DMS79 (cell line): Measurements from ENCODE around the gene GLRA3.
"Not testable (repeated sequence)": the region's sequence is repeated elsewhere in the genome, so short reads cannot be mapped to it uniquely, and the experiment has no call there.

Experiments
- DNase-seq: peaks from one replicate; lab custom pipeline; 2025; lab: John Stamatoyannopoulos, UW

The GLRA3 gene

DNA sequence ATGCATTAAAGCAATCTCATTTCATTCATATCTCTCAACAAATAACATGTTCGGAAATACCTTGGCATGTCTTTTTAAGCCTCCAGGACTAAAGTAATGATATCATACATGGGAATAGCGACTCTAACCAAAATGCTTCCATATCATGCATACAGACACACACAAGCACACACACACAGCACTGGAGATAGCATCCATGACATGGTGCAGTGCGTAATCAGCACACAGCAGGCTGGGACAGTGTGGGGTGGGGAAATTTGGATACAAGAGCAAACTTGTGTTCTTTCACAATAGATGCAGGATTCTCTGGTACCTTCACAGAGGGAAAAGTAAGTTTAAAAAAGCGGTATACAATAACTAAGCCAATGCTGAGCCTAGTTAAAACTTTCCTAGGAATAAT, 174.4 kb downstream of the GLRA3 start:
- DNase-seq: no peak

DNA sequence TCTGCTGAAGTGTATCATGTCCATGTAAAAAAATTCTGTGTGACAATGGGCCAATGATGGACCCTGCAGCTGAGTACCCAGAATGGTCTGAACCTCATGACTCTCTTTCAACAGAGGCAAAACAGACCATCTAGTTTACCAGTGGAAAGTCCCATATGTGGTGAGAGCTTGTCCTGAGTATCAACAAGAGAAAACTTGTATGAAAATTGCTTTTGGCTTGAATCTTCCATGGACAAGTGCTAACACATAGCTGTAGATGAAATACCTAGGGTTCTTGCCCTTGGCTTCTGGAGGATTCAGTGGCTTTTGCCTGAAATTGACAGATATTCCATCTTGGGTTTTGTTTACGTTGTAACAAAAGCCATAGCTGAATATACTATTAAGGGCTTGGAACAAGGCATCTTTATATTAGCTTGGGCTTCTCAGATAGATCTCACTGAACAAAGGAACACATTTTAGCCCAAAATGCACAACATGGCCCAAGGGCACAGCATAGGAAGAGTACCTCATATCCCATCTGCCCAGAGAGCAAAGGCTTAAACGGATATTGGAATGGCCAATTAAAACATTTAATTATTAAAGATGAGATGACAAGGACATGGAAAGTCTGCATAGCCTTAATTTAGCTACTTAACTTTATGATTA, 178.2 kb downstream of the GLRA3 start:
- DNase-seq: no peak

DNA sequence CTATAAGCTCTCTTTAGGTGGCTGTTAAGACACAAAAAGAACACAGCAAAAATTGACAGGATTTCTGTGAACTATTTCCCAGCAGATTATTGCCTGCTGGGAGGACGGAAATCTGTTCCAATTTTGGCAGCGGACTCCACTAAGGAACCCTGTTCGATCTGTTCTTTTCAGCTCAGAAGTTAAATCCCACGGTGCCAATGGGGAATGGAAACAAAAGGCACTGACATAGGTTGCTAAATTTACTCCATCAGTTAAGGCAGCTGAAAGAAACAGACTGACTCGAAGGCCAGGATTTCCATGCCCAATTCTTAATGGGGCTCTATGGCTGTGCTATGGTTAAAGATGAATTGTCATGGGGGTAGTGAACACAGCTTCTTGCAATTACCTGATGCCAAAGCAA, 180.2 kb downstream of the GLRA3 start:
- no peak for DNase-seq

DNA sequence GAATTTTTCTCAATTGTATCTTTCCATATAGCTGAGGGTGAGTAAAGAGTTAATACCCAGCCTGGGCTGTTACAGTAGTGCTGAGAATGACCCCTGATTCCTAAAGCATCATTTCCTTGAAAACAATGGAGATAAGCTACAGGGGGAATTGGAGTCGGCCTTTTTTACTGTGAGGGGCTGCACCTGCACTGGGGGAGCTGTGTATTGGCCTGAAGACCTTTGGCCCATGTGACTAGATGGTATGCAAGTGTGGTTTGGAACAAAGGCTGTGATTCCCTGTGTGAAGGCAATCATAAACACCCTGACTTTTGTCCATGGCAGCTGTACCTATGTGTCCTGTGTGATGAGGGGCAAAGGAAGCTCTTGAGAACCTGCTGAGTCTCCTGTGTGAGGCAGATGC, 182.7 kb downstream of the GLRA3 start:
- DNase-seq: no peak

DNA sequence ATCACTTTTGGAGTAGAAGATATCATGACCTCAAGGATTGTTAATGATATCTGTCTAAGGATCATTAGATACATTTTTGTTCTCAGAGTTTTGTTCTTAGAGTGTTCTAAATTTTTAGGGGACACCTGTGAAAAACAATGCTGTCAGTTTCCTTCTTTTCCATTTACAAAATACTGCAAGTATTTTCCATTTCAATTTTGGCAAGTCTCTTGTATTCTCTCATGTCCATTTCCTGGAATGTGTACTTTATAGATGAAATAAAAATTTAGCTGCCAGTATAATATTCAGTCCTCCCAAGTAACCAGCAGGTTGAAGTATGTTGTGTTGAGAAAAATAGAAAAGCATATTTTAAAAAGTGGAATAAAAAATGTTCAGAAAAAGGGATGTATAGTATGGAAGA, 188.9 kb downstream of the GLRA3 start:
- no peak for DNase-seq

DNA sequence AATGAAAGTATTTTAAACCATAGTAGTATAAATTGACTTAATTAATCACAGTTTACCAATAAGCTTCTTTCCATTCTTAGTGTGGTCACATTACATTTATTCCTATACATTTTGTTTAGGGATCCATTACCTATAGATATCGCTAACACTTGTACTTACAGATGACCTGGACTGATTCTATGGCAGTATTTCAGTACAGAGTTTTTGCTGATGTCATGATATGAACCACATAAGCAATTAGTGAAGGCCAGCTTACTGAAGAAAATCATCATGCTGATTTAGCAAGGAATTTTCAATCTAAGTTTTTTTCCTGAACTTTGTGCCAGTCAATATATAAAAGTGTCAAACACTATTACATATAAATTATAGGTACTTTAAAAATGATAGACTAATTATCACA, 193.3 kb downstream of the GLRA3 start:
- DNase-seq: no peak

DNA sequence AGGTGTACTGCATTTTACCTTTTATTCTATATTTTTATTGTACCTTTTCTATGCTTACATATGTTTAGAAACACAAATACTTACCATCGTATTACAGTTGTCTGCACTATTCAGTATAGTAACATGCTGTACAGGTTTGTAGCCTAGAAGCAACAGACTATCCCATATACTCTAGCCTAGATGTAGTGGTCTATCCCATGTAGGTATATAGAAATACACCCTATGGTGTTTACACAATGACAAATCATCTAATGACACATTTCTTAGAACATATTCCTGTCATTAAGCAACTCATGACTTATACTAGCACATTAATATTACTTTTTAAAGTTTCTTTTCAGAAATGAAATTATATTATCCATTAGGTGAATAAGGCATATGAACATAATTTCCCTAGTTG, 195.6 kb downstream of the GLRA3 start:
- DNase-seq: no peak

DNA sequence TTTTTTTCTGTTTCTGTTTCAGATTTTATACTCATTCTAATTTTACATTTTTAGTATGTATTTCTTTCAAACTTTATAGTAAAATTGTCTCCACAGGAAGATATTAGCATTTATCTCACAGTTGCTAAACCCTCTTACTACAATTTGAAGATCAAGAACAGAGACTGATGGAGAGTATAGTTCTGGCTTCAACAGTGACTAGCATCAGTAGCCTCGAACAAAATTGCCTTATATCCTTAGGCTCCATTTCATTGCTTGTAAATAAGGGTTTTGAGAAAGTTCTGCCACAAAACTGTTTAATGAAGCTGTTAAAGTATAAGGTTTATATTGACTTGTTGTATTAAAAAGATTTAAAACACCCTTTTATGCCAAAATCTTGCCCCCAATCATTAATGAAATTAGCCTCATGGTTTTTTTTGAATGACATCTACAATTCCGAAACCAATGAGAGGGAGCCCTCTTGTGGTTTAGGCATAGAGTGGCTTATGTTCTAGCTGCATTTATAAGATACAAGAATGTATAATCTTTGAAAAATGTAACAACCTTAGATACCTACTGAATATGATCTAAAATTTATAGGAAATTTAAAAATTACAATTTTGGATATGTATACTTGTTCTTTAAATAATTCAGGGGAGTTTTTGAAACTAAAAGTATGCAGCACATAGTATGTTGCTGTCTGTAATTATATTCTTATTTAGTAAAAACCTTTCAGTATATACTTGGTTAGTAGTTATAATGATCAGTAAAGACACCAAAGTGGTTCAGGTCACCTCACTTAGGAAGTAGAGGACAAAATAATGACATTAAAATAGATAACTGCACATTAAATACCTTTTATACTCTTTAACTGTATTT, 196.9 kb downstream of the GLRA3 start:
- no peak for DNase-seq

DNA sequence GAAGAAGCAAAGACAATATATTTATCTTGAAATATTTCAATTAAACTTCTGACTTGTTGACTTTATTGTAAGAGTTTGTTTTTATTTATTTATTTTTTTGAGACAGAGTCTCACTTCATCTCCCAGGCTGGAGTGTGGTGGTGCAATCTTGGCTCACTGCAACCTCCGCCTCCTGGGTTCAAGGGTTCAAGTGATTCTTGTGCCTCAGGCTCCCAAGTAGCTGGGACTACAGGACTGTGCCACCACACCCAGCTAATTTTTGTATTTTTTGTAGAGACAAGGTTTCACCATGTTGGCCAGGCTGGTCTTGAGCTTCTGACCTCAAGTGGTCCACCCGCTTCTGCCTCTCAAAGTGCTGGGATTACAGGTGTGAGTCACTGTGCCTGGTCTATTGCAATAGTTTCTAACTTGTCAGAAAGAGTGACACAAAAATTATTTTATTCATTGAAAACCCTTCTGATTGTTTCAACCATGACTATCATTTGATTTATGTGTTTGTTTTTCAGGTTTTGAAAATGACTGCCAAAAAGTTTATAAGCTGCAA, 199.1 kb downstream of the GLRA3 start:
- DNase-seq: not testable (repeated sequence)

DNA sequence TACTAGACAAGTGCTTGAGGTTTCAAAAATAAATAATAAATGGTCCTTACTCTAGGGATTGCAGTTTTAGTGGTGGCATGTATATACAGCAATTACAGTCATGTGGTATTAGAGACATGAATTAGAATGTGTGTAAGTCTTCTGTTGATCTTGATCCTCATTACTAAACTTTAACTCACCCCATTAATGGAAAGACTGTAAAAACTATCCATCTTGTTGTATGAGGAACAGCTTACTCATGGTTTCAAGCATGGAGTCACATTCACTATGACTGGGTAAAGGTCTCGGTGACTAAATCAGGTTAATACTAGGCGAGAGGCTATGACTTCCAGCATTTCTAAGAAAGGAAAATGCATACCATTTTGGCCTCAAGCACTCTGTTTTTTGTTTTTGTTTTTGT, 199.8 kb downstream of the GLRA3 start:
- DNase-seq: no peak

DNA sequence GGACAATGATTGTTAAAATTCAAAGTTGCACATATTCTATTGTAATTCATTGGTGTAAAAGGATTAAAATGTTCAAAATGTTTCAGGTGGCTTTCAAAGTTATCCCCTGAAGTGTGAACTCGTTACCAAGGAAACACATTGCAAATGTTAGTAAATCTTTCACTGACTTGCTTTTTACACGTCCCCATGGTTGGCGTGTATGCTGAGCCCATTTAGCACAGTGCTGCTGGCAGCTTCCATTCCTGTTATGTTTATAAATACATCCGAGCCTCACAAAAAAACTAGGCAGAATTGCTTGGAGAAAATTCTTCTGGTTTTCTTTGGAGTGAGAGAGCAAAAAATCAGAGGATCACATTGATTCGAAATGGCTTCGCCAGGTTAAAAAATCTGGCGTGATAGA, 200.9 kb downstream of the GLRA3 start:
- no peak for DNase-seq

DNA sequence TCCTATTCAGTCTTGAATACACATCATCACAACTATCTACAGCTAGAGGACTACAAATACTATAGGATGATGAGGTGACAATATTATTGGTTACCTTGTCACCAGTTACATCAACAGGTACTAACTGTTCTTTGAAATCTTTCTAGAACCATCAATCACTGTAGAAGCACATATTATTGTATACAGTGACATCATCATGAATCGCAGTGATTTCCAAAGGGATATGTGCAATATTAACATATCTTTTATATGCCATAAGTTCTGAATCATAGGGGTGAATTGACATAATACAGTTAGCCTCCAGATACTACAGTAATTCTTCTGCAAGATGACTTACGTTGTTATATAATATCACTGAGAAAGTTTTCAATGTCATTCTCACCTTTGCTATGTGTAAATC, 201.6 kb downstream of the GLRA3 start:
- no peak for DNase-seq

DNA sequence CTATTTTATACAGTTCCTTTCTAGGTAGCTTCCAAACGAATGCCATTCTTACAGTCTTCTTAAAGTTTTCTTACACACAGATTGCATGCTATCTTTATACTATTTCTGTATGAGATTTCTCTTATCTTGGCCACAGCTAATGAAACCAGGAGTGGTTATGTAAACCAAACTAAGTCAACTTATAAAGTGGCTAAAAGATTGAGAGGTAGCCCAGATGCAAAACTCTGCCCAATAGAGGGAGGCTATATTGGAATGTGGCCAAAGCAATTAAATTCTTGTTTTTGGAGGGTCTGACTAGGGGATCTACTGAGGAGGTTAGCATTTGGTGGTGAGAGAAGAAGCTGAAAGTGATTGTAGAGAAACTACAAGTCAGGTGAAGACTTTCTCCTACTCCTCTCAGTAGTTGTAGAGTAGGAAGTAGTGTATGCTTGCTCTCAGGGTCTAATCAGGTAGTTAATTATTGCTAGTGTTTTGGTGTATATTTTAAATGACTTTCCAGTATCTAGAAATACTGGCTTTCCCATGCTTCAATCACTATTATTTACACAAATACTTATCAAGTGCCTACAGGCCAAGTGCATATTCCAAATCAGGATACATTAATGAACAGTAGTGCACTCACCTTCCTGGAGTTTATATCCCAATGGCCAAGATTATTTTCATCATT, 202.6 kb downstream of the GLRA3 start:
- DNase-seq: no peak

DNA sequence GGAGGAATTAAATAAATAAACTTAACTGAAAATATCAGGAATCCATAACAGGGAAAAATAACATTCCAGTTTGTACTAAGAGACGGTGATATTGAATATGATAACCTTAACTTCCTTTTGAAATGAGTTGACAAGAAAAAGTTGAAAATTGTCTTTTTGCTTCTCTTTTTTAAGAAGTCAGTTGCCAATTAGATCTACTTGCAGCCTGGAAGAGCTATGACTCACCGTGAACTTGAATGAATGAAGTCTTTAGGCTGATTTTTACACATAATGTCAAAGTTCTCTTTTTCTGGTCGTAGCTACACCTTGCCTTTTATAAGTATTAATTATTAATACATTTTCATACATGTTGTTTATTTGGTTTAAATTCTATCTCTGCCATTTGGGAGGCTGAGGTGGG, 212.4 kb downstream of the GLRA3 start:
- DNase-seq: no peak

DNA sequence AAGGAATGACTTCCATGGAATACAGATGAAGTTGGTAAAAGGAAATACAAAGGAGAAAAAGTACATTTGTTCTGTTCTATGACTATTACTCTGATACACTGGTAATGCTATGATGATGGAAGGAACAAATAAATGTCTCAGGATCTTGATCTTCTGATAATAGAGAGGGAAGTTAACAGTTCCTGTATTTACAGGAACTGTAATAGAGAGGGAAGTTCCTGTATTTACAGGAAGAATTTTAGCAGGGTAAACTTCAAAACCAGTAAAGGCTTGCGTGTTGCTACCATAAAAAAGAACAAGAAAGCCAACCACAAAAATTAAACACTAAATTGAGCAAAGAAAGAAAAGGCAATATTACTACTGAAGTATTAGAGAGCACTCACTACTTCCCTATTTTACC, 215.1 kb downstream of the GLRA3 start:
- no peak for DNase-seq

DNA sequence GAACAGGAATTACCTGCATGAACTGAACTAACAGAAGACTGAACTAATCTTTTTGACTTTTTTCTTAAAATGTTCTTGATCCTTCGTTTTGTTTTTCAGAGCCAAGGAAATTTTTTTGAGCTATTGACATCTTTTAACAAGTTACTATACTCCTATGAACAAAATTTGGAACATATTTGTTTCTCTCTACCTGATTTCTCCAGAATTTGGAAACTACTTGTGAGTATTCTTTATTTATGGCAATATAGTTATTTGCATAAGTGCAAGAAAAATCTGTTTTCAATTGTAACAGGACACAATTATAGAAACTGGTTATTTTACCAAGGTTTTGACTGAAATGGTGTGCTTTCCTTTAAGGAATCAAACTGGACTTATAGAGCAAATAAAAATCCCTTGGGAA, 217.3 kb downstream of the GLRA3 start:
- DNase-seq: no peak

DNA sequence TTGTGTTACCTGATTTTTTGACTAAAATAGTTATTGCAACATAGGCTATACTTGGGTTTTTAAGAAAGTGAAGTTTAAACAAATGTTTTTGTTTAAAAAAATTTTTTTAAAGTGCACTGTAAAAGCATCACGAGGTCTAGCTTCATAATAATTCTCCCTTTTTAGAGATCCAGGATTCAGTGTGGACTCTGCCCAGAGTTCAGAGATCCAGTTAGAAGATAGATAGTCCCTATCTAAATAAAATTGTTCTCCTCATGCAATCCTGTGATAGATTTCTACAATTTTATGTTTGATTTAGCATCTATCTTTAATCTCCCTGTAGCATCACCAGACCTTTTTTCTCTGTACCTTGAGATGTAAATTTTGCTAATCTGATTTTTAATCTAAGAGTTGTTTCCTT, 221.3 kb downstream of the GLRA3 start:
- DNase-seq: no peak

DNA sequence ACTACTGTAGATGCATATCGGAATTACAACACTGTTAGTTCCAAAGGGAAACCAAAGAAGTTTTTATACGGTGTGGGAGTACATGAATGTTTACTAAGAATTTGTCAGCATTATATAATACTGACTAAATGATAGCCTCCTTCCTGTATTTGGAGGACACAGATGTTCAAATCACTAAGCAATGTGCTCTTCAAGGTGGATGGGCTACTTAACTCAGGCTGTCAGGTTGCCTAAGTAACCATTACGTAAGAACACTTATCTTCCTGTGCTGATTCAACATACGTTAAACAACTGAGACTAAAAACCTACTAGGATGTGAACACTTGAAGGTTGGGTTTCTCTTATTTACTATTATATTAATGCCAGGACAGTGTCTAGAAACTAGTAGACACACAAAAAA, 224.8 kb downstream of the GLRA3 start:
- no peak for DNase-seq

DNA sequence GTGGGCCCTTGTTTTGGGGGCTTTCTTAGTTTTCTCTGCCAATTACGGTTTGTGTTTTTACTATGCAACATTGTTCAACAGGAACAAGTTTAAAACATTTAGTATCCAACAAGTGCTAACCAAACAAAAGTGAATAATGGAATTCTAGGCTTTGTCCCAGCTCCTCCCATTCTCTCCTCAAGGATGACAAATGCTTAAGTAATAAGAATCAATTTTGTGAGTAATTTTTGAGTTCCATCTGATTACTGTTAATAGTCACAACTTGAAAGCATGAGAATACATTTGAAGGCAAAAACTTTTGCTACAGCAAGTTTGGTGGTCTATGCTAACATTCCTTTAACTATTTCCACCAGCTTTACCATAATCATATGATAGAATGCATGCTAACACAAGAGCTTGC, 228.7 kb downstream of the GLRA3 start:
- DNase-seq: no peak

DNA sequence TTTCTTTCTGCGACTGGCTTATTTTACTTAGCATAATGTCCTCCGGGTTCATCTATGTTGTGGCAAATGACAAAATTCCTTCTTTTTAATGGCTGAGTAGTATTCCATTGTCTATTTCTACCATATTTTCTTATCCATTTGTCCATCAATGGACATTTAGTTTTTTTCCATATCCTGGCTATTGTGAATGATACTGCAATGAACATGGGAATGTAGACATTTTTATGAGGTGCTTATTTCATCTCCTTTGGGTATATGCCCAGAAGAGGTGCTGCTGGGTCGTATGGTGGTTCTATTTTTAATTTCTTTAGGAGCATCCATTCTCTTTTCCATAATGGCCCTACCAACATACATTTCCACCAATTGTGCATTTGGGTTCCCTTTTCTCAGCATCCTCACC, 230.2 kb downstream of the GLRA3 start:
- DNase-seq: no peak

DNA sequence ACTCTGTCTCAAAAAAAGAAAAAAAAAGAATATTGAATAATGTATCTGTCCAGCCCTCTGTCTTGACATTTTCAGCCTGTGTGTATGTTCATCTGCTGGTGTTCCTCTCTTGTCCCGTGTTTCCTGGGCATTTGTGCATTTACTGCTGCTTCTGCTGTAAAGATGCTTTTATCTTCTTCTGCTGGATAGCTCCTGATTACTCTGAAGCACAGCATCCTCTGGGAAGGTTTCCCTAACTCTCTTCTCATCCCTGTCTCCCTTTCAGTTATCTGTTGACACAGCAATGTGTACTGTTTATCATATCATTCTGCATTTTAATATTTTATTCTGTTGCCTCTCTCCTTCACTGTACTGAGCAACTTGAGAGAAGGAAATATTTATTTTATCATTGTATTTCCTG, 232.5 kb downstream of the GLRA3 start:
- no peak for DNase-seq

DNA sequence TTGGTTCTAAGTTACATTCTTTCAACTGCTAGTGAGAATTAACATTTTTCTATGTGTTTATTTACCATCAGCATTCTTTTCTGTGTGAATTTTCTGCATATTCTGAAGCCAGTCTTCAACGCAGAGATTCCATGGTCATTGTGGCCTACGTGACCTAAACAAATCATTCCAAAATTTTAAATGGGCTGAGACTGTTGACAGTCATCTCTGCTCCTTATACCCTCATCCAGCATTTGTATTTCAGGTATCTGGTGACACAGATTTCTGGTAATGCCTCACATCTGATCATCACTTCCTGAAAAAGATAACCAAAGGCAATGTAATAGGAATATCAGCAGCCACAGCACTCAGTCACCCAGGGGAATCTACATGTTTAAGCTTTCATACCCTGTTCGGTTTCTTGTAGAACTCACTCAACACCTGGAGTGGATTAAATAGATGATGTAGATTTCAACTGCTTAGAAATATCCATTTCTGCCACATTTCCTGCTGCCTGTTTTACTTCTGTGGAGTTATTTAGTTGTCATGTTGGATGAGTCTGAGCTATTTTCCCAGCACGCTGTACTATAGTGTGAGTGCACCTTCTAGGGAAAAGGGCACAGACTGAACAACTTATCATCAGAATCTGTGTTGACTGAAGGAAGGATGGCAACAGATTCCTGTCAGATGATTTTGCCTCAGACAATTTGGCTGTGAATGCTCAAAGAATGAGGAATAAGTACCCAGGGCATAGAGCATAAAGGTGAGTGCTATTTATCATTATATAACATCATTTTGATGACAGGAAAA, 233.7 kb downstream of the GLRA3 start:
- no peak for DNase-seq
